Epidermal melanocyte (primary cell): ENCODE results near the gene CAPN10.
"Not testable (repeated sequence)": the region's sequence is repeated elsewhere in the genome, so short reads cannot be mapped to it uniquely, and the experiment has no call there.

Source experiments
- DNase-seq: peaks from one replicate; pipeline ENCODE4 v3.0.0; 2011; ENCODE audit warnings: low spot score; ENCODE audit not compliant: insufficient read length

Gene CAPN10, protein sequence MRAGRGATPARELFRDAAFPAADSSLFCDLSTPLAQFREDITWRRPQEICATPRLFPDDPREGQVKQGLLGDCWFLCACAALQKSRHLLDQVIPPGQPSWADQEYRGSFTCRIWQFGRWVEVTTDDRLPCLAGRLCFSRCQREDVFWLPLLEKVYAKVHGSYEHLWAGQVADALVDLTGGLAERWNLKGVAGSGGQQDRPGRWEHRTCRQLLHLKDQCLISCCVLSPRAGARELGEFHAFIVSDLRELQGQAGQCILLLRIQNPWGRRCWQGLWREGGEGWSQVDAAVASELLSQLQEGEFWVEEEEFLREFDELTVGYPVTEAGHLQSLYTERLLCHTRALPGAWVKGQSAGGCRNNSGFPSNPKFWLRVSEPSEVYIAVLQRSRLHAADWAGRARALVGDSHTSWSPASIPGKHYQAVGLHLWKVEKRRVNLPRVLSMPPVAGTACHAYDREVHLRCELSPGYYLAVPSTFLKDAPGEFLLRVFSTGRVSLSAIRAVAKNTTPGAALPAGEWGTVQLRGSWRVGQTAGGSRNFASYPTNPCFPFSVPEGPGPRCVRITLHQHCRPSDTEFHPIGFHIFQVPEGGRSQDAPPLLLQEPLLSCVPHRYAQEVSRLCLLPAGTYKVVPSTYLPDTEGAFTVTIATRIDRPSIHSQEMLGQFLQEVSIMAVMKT

DNA sequence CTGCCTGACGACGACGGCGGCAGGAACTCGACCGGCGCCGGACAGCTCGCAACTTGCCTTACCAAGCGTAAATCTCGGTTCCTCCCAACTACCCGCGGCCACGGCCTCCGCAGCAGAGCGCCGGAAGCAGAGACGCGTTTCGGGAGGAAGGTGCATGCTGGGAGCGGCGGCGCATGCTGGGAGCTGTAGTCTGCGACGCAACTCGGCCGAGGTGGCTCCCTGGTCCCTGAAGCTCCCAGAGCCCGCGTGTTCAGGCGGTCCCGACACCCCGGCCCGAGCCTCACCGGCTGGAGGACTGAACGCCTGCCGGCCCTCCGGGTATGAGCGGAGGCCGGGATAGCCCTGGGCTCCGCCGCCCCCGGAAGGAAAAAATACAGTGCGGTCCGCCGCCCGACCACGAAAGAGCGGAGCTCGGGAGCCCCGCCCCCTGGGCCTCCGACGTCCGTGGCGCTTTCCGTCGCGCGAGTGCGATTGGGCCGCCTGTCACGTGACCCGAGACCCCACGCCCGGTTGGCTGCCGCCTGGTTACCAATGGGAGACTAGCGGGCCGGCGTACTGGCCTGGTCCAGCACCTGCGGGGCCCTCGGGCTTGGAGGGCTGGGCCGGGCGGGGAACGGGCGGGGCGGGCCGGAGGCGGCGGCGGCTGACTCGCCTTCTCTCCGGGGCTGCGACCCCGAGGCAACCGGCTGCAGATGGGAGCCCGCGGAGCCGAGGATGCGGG is at the start of gene CAPN10:
CAPN10 (plus strand) TSS at position 537 of the 721 bp plus-strand sequence; CDS start at position 715, 178 bp downstream.
- DNase-seq: peak; percentile 95

DNA sequence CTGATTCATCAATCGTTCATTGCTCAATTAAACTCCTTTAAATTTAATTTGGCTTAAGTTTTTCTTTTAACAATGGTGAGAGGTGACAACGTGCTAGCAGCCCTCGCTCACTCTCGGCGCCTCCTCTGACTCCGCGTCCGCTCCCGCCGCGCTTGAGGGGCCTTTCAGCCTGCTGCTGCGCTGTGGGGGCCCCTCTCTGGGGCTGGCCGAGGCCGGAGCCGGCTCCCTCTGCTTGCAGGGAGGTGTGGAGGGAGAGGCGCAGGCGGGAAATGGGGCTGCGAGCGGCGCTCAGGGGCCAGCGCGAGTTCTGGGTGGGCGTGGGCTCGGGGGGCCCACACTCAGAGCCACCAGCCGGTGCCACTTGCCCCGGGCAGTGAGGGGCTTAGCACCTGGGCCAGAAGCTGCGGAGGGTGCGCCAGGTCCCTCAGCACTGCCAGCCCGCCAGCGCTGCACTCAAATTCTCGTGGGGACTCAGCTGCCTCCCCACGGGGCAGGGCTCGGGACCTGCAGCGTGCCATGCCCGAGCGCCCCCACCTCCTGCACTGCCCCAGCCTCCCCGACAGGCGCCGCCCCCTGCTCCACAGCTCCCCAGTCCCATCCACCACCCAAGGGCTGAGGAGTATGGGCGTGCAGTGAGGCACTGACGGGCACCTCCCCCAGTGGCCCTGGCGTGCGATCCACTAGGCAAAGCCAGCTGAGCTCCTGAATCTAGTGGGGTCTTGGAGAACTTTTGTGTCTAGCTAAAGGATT is 48.3 kb upstream of the CAPN10 start:
- DNase-seq: no peak

DNA sequence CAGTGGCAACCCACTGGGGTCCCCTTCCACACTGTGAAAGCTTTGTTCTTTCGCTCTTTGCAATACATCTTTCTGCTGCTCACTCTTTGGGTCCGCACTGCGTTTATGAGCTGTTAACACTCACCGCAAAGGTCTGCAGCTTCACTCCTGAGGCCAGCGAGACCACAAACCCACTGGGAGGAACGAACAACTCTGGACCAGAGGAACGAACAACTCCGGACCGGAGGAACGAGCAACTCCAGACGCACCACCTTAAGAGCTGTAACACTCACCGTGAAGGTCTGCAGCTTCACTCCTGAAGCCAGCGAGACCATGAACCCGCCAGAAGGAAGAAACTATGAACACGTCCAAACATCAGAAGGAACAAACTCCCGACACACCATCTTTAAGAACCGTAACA is 47.4 kb upstream of the CAPN10 start:
- DNase-seq: not testable (repeated sequence)

DNA sequence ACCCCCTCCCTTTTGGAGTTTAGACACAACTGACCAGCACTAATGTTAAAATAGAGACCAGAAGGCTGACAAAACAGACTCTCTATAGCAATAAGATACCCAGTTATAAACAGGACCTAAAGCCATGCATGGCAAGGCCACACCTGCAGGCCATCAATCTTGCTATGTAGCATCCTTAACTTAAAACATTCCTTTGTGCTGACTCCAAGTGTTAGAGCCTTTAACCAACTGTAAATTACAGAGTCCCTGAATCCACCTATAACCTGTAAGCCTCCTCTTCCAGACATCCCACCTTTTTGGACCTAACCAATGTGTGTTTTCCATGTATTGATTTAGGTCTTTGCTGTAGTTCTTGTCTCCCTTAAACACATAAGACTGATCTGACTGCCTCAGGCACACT is 46.6 kb upstream of the CAPN10 start:
- DNase-seq: no peak

DNA sequence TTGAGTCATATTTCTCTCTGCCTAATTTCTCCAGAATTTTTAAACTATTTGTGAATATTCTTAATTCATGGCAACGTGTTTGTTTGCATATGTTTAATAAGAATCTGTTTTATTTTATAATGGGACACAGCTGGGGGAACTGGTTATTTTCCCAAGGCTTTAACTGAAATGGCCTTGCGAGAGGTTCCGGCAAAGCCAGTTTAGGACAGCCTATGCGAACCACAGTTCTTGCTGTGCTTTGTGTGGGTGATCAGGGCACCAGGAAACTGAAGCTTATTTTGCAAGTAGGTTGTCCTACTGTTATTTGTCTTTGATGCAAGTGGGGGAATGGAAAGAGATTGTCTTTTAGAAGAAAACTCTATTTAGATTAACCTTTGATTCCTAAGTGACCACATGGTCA is 35.2 kb upstream of the CAPN10 start:
- no peak for DNase-seq

DNA sequence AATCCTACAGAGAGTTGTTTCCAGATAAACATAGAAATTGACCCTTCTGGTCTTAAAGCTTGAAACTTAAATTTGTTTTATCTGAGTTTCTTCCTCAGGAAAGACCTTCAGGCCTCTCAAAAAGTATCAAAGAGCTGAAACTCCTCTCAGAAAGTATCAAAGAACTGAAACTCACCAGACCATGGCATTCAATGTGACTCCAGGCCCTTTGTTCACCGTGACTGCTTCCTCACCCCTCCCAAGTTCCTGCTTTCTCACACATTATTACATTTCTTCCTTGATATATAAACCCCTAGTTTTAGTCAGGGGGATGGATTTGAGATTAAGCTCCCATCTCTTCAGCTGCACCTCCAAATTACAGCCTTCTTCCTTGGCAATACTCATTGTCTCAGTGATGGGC is 34.7 kb upstream of the CAPN10 start:
- DNase-seq: no peak

DNA sequence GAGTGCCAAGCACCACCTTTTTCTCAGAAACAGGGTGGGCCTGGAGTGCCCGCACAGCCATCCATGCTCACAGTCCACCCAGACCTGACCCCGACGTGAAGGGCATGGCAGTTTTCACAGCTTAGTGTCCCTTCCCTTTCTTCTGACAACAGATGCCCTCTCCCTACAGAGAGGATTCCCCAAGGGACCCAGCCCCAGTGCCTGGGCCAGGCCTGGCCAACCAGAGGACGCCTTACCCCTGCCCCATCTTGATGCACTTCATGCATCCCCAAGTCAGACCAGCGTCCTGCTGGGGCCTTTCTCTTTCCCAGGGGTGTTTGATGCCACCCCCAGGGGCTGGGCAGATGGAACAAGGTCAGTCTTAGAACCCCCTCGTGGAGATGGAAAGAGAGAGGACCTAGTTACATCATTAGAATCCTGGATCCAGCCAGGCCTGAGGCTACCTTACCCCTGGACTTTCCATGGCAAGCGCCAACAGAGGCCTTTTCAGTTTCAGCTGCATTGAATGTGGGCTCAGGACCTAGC is 32.5 kb upstream of the CAPN10 start:
- DNase-seq: no peak

DNA sequence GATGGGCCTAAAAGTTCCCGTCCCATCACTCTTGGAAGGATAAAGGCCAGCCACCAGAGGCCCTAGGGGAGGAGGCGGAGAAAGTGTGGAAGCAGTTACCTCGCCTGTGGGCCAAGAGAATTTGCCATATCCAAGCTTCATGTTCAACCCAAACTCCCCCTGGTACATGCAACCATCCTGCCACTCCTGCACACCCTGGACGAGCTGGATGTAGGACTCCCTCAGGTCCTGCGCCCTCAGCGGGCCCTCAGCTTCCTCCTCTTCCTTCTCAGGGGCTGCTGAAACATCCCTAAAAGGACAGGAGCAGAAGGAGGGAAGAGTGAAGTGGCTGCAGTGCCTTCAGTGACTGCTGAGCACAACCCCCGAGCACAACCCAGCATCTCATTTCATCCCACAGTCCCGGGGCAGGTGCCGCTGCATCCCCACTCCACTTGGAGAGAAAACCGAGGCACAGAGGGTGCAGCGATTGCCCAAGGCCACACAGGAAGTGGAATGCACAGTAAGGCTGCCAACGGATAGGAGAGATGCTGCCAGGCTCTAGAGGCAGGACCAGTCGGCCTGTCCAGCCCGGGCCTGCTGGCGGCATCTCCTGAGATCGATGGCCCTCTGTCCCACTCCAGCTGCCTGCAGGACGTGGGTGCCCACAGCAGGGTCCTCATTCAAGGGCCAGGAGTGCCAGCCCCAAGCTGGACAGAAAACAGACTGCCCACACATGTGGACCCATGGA is 31.6 kb upstream of the CAPN10 start:
- no peak for DNase-seq

DNA sequence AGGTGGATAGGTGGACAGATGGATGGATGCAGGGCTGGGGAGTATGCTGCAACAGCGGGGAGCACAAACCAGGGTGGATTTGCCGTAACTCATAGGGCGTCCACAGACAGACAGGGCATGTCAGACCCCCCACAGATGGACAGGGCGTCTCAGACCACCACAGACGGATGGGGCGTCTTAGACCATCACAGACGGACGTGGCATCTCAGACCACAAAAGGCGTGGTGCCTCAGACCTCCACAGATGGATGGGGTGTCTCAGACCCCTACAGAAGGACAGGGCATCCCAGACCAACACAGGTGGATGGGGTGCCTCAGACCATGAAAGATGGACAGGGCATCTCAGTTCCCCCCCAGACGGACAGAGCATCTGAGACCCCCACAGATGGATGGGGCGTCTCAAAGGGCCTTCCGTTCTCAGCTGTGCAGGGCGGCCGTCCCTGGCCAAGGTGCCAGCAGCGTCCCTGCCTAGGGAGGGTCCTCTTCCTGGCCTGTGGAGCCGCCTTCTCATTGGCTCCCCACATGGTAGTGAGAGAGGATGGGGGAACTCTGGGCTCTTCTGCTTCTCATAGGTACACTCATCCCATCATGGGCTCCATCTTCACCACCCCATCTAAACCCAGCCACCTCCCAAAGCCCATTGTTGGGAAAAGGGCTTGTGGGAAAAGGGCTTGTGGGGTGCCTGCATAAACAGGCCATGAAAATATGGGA is 30.8 kb upstream of the CAPN10 start:
- DNase-seq: no peak

DNA sequence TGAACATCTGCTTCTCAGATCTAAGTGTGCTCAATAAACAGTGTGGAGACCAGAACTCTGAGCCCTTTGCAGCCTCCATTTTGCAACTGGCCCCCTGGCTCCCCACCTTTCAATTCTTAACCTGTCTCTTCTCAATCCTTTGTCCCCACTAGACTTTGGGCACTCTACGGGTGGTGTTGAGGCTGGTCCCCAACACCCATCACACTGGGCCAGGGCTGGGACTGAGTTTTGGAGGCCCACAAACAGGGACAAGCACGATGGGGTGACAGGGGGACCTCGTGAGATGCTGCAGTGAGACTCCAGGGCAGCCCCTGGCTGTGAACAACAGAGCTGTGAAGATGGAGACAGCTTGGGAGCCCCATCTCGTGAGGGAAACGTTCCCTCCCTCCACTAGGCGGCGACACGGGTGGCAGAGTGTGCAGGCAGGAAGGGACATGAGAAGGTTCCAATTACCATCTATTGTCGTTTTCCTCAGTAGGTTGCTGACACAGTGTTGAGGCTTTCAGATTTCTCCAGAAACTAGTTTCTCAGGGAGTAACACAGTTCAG is 29.9 kb upstream of the CAPN10 start:
- no peak for DNase-seq

DNA sequence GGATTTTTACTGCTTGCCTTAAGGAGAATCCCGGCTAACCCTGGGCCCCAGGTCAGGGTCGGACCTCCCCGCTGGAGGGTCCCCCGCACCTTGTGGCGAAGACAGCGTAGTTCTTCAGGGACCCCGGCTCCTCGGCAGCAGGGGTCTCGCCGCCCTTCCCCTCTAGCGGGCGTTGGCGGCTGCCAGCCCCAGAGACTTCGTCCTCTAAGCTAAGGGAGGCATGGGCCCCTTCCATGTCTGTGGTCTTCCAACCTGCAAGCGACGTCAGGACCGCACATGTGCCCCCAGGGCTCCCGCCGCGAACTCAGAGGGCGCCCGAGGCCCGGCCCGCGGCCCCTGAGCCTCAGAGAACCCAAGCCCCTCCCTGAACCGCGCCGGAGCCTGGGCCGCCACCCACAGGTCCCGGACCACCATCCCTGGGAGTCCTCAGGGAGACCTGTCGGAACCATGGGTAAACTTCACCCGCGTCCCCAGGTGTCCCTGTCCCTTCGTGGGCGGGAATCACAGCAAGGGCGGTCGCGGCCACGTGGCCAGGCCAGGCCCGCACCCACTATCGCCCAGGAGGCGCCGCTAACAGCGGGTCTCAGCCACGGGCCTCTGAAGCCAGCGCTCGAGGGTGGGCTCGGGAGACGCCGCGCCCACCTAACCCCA is 29.3 kb upstream of the CAPN10 start:
- no peak for DNase-seq

DNA sequence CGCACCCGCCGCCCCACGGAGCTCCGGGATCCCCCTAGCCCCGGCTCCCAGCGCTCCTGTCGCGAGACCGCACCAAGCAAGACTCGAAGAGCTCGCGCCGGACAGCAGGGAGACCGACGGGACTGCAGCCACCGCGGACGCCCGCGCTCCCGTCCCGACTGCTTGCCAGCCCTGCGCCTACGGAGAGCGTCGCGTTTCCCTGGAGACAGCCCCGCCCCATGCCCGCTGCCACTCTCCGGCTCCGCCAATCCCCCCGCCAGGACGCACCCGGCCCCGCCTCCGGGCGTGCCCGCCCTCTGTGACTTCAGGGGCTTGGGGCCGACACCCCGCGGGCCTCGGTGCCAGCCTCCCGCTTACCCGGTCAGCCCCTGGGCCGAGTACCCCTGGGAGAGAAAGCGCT is 28.7 kb upstream of the CAPN10 start, which contains the start of gene ANKMY1:
ANKMY1 (minus strand) TSS at position 181 of the 400 bp plus-strand sequence. CDS start 653 bp downstream, outside the sequence.
- peak; percentile 88 for DNase-seq

DNA sequence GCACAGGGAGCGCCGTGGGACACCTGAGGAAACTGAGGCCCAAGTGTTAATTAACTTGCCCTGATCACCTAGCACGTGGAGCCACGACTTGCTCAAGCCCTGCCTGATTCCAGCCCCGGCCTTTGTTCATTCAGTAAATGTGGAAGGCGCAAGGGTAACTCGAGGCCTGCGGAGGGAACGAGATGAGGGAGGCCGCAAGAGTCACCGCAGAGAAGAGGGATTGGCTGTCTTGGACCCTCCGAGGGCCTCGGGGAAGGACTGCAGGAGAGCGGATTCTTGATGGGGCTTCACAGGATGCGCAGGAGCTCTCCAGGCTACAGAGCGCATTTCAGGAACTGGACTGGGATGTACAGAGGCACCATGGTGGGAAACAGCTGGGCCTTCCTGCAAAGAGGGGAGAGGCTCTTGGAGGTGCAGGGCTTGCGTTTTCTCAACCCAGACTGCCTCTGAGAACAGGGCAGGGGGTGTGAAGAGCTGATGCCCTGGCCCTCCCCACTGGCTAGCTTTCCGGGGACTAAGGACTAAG is 28.2 kb upstream of the CAPN10 start:
- no peak for DNase-seq

DNA sequence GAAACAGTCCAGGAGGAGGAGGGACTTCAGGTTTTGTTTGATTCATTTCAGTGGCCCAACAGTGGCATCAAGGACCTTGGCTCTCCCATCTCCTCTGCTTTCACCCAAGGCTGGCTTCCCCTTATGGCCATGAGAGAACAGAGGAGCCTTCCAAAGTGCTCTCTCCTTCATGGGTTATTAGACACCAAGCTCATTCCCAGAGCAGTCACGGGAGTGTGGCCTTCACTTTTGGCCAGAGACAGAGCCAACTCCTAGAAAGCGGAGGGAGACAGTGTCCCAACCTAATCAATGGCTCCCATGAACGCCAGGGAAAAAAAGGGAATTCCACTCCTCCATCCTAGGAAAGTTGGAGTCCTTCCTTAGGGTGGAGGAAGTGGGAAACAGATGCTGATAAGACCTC is 27.2 kb upstream of the CAPN10 start:
- no peak for DNase-seq

DNA sequence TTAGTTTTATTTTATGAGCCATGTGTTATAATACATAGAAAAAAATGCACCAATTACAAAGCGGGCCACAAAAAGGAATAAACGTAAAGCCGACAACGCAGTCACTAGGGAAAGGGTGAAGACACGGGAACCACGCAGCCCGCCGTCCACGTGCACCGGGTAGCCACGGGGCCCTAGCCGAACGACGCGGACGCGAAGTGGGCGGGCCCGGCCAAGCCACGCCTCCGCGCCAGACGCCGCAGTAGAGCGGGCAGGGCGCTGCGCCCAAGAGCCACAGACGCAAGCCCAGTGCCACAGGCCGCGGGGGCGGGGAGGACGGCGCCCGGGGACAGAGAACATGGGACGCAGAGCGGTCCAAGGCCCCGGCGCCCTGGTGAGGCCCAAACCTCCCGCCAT is 26.5 kb upstream of the CAPN10 start, which contains the start of gene DUSP28:
DUSP28 (plus strand) TSS at position 274 of the 396 bp plus-strand sequence. CDS start 328 bp downstream, outside the sequence.
- DNase-seq: peak; percentile 82

DNA sequence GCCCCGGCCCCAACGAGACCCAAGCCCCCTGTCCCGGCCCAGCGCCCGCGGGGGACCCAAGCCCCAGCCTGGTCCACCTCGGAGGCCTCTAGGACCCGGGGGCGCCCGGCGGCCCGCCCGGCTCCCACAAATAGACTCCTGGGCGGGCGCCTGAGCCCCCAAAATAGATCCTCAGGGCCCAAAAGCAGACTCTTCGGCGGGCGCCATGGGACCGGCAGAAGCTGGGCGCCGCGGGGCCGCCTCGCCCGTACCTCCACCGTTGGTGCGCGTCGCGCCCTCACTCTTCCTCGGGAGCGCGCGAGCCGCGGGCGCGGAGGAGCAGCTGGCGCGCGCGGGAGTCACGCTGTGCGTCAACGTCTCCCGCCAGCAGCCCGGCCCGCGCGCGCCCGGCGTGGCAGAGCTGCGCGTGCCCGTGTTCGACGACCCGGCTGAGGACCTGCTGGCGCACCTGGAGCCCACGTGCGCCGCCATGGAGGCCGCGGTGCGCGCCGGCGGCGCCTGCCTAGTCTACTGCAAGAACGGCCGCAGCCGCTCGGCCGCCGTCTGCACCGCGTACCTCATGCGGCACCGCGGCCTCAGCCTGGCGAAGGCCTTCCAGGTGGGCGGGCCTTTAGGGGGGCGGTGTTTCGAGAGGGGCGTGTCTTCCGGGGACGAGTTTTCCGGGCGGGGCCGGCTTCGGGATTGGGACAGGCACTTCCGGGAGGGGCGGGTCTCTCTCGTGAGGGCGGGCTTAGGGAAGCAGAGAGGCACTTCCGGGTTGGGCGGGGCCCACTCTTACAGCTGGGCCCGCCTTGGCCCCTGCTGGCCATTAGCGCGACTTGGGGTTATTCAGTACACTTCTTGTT is 25.8 kb upstream of the CAPN10 start:
- peak; percentile 77 for DNase-seq

DNA sequence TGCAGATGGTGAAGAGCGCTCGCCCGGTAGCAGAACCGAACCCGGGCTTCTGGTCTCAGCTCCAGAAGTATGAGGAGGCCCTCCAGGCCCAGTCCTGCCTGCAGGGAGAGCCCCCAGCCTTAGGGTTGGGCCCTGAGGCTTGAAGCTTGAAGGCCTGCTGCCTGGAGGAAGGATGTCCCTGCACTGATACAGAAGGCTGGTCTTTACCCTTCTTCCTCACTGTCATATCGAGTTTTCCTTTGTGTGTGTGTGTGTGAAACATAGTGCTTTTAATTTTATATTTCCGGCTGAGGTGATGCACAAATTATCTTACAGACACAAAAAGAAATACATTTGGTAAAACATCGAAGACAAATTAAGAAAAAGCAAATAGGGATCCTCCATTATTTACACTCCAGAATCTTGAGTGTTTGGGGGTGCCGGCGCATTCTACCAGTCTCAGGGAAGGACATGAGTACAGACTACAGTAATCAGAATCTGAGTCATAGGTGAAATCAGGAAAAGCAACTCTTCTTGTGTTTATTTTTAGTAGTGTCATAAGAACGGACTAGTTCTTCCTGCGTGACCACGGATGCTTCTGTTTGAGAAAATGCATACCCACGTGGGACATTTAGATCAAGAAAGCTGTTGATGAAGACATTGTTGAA is 25.1 kb upstream of the CAPN10 start:
- DNase-seq: no peak
